ENCODE results near the gene ASB6.

The ASB6 gene

DNA sequence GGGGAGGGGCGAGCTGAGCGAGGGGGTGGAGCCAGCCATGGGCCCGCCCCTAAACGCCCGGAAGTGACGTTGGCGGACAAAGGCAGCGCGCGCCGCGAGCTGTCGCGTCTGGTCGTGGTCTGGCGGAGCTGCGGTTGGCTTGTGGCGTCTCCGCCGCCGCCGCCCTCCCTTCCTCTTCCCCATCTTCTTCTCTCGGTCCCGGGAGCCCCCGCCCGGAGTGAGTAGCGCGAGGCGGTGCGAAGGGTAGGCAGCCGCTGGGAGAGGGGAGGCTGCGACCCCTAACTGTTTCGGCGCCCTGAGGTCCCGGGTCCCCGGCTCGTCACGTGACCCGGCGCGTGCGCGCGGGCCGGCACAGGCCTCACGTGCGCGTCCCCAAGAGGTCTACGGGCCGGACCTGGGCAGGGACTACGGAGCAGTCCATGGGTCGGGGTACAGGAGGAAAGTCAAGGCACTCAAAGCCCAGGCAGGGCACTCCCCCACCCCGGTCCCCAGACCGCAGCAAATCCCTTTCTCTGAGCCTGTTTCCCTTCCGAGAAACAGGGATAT lies 15.8 kb downstream of the ASB6 start, which contains the start of gene NTMT1:
Gene NTMT1, plus strand, starts transcription at position 85 of the 546 bp plus-strand sequence. CDS start 6,541 bp downstream, outside the sequence.
- DNase-seq (ENCODE audit: low spot score), result peak; percentile 87

- DNase-seq (ENCODE audit: low spot score), result no peak
These were observed 17.0 kb downstream of the ASB6 start for GRCh38 chr9:129624947-129625346.

GRCh38 chr9:129624168-129624759 lies 17.7 kb downstream of the ASB6 start:
- DNase-seq (ENCODE audit: low spot score), result no peak

GRCh38 chr9:129623331-129623730 lies 18.6 kb downstream of the ASB6 start:
- DNase-seq (ENCODE audit: low spot score), result no peak

DNA sequence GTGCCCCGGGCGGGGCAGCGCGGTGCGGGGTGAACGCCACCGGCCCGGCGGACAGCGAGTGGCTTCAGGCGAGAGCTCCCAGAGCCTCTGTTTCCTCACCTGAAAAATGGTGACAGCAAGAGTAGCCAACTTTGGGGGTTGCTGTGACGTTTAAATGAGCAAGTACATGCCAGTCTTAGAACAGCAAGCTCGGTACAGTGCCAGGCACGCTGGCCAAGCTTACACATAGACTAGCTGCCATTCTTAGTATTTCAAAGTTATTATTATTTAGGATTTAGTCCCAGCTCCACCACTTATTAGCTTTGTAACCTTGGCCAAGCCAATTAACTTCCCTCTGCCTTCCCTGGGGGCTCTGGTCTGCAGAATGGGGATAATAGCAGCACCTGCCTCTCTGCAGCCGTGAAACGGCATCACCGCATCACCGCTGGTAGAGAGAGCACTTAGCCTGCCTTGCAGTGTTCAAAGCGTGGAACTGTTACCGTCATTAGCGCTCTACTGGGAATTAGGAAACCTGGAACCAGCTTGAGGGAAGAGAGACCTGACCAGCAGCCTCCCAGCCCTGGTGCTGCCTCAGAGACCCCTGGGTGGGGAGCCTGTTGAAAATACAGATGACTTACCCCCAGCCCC lies 21.2 kb downstream of the ASB6 start, which contains the start of gene C9orf50:
Gene C9orf50, minus strand, starts transcription at position 433 of the 627 bp plus-strand sequence. CDS start 527 bp downstream, outside the sequence.
- no peak for DNase-seq (ENCODE audit: low spot score)

DNA sequence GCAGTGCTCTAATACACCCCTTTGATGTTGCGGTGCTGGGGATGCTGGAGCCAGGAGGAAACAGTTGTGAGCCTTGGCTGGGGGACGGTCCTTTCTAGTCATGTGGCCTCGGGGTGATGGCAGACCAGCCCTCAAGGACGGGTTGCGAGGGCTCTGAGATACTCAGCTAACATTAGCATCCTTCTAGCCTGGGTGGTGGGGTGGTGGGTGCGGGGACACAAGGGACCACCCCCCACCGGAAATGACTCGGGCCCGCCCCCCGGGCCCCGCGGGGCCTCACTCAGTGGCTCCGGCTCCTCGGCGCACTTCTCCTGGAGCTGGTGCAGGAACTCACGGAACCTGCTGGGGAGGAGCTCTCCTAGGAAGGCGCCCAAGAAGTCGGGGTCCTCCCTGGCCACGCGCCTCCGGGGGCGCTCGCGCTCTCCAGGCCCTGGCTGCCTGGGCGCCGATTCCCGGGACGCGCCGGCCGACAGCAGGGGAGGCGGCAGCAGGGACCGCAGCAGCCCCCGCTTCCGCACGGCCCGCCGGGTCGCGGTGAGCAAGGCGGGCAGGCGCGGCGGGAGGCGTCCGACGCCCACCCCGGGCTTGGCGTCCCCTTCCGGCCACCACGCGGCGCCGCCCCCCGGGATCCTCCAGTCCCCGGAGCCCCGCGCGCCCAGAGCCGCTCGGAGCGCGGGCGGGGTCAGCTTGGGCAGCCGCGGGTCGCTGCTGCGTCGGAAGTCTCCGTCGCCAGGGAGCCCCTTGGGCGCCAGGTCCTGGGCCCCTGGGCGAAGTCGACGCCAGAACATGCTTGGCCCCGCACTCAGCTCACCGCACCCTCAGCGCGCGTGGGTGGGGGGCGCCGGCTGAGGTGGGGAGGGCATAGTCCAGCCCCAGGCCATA lies 21.9 kb downstream of the ASB6 start:
- DNase-seq (ENCODE audit: low spot score), result no peak

DNA sequence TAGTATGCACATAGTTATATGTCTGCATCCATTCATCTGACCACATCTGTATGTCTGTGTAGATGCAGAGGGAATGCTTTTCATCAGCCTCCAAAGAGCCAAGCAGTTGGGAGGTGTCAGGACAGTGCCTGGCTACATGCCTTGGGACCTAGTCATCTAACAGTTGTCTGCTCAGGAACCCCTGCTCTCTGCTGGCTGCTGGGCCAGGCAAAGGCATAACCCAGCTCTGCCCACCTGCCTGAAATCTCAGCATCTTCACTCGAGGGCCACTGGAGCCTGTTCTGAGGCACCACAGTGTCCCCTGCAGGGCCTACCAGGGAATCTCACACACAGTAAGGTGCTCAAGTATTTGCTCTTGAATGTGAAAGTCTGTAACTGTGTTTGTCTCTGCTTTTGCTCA lies 24.8 kb downstream of the ASB6 start:
- DNase-seq (ENCODE audit: low spot score), result no peak

- no peak for DNase-seq (ENCODE audit: low spot score)
These were observed 26.3 kb downstream of the ASB6 start for GRCh38 chr9:129615407-129616285.

DNA sequence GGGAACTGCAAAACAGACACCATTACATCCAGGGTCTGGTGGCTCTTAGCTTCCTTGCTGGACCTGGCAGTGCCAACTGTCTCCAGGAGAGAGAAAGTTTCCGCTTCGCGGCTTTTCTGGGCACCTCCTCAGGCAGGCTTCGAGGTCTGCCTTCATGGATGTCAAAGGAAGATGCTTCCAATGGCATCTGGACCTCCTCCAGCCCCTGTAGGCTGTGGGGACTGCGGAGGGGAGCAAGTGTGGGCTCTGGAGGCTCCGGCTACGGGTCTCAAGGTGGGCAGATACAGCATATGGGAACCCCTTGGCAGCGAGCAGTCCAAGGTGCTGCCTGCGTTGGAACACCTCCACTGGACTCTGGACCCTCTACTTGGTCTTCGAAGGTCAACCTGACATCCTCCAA lies 27.0 kb downstream of the ASB6 start:
- DNase-seq (ENCODE audit: low spot score), result no peak

- peak; percentile 89 for DNase-seq (ENCODE audit: low spot score)
These were observed 28.3 kb downstream of the ASB6 start for GRCh38 chr9:129613520-129614175.

DNA sequence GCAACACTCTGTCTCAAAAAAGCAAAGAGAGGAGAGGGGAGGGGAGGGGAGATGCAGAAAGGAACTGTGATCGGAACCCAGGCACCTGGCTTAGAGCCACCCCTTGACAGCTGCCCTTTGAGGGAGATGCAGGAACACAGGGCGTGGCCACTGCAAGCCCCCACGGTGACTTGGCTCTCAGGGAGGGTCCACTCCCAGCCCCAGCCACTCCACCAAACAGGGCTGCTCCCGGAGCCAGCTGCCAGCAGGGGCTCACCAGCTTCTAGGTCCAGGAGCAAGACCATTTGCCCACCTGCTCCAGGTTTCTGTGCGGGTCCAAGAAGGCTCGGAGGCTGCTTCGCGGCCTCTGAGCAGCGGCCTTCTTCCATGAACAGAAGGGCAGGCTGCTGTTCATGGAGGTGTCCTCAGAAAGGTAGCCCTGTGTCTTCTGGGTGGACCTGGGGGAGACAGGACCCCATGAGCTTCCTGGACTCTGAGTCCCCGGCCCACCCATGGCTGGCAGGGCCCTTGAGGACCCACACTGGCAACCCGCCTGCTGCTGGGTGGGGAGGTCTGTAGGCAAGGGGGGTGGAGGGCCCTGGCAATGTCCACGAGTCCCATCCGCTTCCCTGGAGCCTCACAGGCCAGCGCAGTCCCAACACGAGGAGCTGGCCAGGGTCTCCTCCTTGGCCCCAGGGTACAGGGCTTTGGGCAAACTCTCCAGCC lies 29.0 kb downstream of the ASB6 start:
- no peak for DNase-seq (ENCODE audit: low spot score)

DNA sequence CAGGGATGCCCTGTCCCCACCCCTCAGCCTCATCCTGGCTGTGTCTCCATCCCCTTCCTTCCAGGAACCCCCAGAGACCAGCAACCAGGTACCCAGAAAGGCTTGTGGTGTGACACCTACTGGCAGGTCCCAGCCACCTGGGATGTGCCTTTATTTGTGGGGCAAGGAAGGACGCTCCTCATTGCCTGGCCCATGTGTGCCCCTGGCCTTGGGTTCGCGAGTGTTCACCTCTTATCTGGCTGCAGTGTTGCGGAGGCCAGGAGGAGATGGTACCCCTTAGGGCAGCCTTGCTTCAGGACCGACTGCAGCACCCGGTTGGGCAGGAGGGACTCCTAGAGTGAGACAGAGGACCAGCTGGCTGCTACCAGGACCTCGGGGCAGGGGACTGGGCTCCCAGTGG lies 29.8 kb downstream of the ASB6 start:
- DNase-seq (ENCODE audit: low spot score), result no peak

DNA sequence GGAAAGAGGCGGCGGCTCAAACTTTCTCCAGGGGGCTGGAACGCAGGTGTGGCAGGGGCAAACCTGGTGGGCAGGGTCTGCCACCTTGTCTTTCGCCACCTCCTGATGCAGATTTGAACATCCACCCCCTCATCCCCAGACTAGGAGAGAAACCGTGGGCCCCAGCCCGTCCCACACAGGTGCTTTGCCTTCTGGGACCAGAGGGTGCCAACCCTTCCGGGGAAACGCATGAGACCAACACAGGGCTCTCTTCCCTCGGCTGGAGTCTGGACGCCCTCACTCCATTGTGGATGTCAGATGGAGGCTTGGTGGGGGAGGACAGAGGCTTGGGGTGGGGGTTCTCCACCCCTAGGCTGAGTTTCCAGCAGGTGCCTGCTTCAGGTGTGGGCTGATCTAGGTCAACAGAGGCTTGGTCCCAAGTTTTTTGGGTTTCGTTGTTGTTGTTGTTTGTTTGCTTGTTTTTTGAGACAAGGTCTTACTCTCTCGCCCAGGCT lies 30.6 kb downstream of the ASB6 start:
- no peak for DNase-seq (ENCODE audit: low spot score)

GRCh38 chr9:129610473-129611306 lies 31.3 kb downstream of the ASB6 start:
- no peak for DNase-seq (ENCODE audit: low spot score)

DNA sequence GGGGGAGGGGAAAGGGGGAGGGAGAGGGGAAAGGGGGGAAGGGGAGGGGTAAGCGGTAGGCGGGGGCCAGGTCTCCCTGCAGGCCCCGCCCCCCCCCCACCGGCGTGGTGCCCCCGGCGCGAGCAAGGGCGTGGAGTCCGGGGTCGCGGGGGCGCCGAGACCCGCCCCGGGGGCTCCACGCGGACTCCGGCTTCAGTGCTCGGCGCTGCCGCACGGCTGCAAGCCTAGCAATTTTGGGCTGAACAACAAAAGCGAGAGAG lies 31.8 kb downstream of the ASB6 start:
- no peak for DNase-seq (ENCODE audit: low spot score)

DNA sequence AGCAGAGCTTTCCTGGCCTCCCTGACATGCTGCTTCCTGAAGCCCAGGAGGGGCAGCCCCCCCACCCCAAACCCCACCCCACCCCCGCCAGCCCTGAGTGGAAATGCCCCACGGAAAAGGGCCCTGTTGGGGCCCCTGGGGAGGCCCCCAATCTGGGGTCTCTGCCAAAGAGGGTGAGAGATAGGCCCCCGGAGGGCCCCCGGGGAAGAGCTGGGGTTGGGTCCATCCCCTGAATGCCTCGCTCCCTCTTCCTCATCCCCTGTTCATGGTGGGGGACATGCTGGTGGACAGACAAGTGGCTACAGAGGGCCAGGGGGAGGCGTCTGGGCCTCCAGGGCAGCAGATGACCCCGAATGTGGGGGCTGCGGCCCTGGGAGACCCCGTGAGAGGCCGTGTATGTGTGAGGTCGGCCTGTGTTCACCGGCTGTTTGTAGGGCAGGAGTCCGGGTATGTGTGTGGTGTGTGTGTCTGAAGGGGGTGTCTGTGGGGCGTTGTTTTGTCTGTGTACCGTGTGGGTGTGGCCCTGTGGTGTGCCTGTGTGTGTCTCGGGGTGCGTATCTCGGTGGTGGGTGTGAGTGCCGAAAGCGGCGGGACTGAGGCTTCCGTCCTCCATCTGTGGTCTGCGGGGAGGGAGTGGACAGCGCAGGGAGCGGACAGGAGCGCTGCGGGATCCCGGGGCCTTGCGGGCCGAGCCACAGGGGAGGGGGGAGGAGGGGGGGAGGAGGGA lies 32.3 kb downstream of the ASB6 start:
- no peak for DNase-seq (ENCODE audit: low spot score)

GRCh38 chr9:129608561-129609481 lies 33.1 kb downstream of the ASB6 start:
- no peak for DNase-seq (ENCODE audit: low spot score)

DNA sequence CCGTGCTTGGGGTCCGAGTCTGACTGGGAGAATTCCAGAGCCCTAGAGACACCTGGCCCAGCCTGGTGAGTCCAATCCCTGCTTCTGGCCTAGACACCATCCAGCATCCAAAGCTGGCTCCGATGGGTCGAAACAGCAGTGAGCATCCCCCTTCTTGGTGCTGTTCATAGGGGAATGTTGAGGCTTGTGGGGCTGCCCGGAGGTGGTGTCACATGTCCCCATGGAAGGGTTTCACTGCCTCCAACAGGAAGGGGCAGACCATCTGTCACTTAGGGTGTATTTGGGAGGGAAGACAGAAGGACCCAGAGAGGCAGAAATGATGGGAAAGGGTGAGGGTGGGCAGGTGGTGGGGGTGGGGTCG lies 34.9 kb downstream of the ASB6 start:
- no peak for DNase-seq (ENCODE audit: low spot score)

Data from putamen (tissue), 1 donor.